GM18868 (cell line): ENCODE measurements around the gene LPP.

ENCODE experiments used
- ATAC-seq: cut with Tn5 transposase; IDR thresholded peaks from one replicate; pipeline ENCODE4 v1.9.1; 2021; ENCODE audit warnings: mild to moderate bottlenecking, moderate library complexity; ENCODE audit not compliant: unreplicated experiment

The LPP gene

DNA sequence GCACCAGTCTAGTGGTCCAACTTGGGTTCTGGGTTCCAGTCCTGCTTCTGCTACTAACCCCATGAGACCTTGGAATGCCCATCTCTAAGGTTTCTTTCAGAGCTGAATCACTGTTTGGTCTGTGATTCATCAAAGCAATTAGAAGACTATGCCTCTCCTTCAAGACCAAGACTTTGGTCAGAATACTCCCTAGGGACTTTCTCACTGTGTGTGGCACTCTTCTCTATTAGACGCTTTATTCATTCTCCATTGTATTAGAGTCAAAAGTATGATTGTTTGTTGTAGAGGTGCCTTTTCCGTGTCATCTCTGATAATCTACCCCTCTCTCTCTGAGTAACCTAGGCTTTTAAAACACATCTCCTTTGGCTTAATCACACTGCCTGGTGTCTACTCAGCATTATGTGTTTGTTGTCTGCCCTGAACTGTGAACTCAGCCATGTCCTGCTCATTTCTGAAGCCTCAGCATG, 90.5 kb downstream of the LPP start:
- peak; percentile 47 for ATAC-seq

DNA sequence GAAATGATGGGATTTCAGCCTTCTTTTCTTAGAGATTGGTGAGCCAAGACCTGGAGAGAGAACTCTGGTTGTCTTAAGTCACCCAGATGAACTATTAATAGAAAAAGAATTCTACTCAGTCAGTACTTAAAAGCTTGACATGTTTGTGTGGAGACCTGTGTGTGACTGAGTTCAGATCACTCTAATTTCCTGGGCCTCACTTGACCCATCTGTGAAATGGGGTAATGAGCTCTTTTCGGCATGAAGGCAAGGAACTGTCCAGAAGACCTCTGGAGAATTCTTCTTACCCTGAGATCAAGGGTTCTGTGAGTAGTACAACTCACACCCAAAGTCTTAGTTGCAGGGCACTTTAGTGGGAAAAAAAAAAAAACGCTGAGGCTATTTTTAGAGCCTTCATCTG, 92.9 kb downstream of the LPP start:
- no peak for ATAC-seq

DNA sequence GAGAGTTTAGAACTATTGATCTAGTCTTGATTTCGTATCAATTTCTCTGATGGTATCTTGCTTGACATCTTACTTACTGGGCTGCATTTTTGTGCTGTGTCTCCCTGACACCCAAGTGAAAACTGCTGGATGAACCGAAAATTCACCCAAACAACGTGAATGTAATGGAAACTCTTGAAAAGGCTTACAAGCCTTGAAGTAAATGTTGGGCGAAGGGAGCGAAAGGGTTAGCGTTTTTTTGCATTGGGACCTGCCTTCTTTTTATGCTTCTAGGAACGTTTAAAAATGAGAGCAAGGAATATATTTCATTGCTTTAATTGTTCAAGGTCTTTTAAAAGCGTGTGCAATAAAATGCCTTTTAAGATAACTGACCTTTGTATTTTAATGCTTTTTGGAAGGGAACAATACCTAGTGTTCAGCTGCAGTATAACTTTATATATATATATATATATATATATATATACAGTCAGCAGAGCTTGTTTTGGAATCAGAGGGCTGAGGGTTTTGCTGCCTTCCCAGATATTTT, 94.1 kb downstream of the LPP start:
- ATAC-seq, result no peak

DNA sequence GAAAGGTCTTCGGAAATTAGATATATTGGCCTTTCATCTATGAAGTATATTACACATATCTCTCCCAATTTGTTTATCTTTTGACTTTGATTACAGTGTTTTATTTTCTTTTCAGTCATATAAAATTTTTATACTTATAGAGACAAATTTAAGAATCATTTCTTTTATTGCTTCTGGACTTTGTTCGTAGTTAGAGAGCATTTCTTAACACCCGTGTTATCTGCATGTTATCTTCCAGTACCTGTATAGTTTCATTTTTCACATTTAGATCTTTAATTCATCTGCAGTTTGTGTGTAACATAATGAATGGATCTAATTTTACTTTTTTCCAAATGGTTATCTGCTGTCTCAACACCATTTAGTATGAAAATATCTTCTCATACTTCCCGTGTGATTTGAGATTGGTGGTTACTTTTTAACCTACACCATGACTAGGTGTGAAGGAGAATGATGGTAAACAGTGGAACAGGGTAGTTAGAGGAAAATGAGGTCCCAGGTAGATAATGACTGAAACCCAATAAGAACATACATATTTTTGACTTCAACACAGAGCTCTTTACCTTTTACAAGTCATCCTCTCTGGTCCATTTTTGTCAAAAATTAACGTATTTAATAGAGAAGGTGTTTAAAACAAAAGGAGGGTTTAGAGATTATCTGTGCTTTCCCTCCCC, 99.3 kb downstream of the LPP start:
- ATAC-seq, result no peak

DNA sequence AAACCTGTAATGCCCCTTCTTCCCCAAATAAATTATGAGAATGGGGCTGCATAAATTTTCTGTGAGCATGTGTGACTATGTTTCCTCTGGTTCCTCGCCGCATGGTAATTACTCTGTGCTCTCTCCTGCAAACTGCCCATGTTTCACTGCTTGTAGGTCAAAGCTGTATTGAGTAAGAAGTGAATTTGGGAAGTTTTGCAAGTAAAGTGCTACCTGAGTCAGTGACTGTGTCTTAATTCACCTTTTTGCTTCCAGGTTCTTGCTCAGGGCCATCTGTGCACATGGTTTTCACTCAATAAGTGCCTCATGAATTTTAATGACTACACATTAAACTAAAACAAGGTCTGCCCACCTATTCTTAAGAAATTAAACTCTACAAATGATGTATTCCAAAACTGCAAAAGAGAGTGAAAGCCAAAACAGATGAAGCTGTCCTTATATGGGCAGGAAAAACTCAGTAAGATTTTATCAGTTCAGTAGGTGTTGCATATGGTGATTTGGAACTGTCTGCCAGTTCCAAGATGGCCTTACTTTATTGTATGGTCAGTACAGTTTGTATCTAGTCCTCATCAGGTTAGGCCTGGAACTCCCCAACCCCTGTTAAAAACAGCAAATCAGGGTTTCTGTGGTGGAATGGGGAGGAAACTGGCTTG, 100.0 kb downstream of the LPP start:
- ATAC-seq, result no peak

DNA sequence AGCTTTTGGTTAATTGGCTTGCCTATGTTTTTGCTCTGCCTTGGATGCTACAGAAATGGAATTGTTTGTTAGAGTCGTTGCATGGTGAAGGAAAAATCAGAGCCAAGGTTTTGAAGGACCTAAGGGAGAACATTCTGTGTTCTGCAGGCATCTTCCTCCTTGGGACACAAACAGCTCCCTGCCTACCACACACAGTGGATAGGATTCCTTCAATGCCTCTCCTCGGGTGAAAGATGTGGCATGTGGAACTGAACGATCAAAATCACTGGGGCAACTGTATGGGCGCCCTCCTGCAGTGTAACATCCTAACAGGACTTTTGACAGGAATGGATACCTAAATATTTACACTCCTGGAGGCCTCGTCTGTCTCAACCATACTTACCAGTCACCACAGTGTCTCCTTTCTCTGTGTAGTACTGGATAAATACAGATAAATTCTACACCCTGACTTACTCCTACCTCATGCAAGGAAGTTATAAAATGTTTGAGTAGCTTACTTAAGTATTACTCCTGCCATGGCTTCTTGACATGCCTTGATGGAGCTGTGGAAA, 100.6 kb downstream of the LPP start:
- no peak for ATAC-seq

DNA sequence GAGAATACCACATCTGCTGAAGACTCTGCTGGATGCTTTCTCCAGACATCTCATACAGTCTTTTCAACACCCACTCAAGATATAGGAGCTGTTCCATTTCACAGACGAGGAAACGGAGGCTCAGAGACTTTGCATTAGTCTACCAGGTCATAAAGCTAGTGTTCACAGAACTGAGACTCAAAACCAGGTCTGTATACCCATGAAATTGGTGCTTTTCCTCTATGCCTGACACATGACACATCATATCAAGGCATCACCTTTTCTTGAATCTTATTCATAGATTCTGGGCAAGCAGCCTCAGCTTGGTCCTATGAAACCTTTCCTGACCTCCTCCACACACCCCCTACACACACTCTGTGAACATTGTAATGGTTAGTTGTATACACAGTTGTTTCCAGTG, 101.2 kb downstream of the LPP start:
- ATAC-seq, result no peak

DNA sequence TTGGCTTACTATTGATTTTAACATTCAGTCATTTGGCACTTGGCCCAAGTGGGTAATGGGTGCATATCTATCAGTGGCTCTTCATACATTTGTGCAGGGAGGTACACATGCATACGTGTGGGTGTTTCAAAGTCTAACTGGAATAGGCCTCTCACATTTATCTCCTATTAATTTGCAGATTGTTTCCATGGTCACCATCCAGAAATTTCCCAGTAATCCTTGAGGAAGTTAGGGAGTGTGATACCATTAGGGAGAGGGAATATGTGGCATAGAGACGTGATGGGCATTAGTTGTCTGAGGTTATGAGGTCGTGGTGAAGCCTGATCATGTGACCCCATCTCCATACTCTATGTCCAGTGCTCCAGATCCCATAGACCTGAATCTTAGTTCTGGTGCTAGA, 102.8 kb downstream of the LPP start:
- no peak for ATAC-seq

DNA sequence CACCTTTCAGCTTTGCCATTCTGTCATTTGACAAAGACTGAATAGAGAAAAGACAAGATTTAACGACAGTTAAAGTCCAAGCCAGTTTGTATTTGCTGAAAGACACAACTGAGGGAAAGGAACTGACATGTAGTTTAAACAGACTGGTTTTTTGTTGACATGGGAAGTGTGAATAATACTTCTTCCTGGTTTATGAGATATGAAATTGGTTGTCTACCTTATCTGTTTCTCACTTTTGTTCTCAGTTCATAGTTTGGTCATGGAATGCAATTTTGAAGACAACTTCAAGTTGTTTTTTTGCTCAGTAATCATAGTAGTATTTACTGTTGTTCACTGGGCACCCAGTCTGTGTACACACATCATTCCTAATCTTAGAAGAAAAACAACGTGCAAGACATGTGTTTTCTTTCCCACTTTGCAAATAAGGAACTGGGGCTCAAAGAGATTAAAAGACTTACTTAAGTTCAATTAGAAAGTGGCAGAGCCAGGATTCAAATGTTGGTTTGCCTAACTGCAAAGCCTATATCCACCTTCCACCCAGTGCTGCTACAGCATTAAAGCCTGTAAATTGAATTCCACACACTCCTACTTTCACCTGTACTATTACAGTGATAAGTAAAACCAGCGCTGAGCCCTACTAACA, 103.5 kb downstream of the LPP start:
- ATAC-seq, result no peak

DNA sequence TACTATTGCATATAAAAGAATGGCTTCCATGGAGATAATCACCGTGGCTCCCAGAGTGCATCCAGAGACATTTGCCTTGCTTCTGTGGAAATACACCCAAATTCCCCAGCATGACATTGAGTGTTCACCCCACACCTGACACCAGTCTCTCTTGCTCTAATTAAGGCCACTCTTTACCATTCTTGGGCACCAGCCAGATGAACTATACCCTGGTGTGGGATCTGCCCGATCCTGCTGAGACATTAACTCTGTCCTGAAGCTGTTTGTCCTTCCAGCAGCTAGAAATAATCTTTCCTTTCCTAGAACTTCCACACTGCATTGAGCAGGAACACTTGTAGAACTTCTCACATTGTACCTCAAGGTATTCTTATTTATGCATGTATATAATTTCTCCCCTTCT, 105.2 kb downstream of the LPP start:
- no peak for ATAC-seq

DNA sequence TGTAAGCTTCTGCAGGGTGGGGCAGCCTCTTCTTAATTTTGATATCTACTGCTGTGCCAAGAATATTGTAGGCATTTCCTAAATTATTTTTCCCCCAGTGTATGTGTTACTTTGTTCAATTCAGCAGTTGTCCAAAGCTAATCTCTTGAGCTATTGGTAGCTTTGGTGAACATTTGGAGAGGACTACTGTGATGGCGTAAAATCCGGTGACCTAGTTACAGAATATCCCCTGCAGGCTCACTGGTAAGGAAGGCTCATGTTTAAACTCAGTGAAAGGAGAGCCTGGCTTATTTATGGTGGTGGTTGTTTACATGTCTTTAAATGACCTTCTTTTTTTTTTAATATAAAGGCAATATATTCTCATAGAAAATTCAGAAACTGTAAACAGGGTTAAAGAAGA, 105.6 kb downstream of the LPP start:
- no peak for ATAC-seq

DNA sequence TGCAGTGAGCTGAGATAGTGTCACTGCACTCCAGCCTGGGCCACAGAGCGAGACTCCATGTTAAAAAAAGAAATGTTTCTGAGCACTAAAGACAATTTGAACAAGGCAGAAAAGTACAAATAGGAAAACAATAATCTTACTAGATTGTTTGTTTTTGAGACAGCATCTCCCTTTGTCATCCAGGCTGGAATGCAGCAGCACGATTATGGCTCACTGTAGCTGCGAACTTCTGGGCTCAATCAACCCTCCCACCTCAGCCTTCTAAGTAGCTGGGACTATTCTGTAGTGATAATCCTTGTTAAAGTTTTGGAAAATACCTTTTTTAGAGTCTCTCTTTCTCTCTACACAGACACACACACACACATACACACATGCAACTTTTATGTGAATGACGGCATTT, 107.1 kb downstream of the LPP start:
- no peak for ATAC-seq

DNA sequence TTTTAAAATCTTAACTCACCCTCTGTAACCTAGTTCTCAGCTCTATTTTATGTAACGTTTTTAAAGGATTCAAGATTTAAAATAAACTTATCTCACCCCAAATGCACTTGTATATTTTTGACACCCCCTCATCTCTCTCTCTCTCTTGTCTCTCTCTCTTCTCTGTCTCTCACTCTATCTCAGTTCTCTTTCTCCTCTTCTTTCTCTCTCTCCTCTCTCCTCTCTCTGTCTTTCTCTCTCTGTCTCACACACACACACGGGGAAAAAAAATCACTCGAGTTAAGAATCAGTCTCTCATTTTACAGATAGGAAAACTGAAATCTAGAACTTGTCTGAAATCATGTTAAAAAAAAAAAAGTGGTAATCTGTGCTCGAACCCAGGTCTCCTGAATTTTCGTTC, 108.5 kb downstream of the LPP start:
- ATAC-seq, result no peak

DNA sequence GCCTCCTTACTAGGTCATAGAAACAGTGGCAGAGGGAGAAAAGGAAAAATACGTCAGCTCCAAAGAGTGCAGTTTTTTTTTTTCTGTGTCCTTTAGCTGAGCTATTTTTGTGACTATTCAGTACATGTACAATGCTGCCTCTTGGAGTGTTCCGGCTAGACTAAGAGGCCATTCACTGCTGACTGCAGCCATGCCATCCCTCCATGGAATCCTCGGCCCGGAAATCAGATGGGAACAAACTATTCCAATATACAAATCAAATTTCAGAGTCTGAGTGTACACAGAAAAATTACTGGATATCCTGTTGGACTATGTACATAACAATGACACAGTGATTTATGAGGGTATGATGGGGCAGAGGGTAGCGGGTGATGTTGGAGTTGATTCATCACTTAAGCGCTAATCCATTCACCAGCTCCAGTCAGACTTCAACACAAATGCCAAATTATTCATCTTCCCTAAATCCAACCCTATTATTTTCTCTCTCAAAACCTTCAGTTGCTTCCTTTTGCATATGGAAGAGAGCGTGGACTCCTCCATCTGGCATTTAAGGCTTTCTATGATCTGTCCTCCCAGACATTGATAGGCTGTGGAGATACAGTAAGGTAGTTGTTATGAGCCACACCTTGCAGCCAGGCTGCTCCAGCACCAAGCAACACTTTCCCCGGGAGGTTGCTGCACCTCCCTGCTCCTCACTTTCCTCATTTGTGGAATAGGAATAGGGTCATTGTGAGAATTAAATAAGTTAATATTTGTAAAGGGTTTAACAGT, 109.1 kb downstream of the LPP start:
- ATAC-seq, result no peak

DNA sequence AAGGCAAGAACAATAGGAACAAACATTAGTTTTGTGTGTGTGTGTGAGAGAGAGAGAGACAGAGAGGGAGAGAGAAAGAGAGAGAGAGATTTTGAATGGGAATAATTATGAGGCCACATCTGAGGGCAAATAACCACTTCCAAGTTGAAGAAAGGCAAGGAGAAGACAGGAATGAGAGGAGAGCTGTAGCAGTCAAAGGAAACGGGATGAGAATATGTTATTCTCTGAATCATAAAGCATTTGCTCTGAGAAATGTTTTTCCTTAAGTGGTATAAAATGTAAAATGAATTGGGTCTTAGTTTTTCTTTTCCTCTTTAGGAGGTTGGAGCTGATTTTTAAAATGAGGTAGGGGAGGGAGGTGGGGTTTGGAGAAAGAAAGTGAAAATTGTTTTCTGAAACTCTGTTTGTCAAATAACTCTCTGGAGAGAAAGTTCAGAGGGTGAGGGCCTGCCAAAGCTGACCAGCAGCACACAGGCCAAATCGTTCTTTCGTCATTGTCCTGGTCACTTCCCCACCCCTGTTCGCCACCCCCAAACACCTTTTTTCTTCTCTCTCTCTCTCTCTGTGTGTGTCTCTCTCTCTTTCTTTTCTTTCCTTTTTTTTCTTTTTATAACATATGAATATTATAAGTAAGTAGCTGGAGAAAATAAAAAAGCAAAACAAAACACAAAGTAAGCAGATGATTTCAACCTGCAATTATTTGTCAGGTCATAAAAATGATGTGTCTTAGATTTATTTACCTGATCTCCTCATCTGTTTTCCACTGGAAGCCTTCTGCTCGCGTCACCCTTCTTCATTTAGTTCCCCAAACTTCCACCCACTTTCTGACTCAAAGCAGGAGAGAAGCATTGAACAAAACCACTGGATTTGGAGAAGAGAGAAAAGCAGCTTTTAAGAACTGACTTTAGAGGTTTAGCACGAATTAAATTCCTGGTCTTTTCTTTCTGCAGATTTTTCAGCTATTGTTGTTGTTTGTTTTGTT, 110.6 kb downstream of the LPP start:
- no peak for ATAC-seq

DNA sequence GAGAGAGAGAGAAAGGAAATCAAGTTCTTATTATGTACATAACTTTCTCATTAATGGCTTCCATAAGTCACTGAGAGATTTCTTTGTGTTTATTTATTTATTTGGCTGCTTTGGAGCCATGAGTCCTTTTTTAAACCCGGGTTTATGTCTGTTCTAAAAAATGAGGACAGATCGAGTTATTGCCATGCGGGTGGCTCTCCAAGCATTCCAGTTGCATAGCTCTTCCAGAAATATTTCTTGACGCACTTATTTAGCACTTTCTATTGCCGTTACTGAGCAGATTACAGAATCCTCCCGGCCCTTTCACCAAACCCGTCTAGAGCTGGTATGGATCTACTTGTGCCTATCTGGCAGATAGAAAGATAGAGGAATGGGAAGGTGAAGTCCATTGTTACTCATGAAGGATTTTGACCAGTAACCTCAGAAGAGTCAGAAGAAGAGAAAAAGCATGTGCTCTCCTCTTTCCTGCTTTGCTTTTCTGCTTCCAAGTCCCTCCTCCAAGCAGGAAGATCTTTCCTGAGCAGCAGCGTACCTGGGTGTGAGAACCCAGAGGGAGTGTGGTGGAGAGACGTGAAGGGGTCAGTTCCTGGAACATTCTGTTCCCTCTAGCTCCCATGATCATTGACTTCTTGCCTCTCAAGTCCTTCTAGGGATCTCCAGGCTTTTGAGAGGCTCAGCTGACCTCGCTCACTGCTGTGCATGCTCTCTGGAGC, 112.8 kb downstream of the LPP start:
- ATAC-seq, result no peak

DNA sequence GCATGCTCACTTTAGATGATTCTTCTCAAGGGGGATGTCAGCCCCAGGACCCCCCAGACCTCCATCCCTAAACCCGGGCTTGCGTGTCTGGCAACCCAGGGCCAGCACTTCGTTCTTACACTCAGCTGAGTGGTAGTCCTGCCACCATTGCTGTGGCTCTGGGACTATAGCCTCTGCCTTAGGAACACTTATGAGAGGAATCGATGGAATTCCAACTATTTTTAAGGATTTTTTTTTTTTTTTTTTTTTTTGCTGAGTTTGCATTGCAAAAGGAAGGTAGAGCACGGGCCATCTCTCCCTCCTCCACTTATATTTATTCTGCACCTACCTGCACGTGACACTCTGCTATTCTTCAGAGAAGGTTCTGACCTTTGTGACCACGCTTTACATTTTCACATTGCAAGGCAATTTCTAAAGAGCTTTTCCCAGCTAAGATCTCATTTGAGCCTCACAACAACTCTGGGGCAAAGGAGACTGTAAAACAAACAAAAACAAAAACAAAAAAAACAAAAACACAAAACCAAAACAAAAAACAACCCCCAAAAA, 113.9 kb downstream of the LPP start:
- no peak for ATAC-seq

DNA sequence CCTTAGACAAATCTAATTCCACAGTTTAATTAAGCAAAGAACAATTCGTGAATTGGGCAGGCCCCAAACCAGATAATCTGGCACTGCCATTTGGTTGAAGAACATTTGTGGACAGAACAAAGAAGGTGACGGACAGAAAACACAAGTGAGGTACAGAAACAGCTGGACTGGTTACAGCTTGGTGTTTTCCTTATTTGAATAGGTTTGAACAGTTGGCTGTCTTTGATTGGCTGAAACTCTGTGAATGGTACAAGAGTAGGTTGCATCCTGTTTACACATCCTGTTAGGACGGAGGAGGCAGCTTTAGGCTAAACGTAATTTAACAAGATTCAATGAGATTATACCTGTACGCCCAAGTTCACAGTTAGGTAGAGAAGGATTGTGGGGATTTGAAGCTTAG, 114.4 kb downstream of the LPP start:
- ATAC-seq, result no peak

DNA sequence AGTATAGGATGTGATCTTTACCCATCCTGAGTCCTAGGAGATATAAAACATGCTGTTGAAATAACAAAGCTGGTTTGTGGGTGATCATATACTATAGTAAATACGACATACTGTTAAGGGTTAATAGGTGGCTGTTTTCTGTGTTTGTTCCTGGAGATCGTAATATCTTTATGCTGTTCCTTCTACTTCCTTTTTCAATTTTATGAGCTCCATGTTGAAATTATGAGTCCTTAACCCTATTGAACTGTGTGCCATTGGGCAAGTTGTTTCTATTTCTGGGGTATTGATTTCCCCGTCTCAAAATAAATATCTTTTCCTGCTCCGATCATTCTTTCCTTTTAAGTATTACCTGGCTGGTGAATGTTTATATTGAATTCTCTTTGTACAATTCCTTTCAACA, 115.1 kb downstream of the LPP start:
- ATAC-seq, result no peak
